ENCODE data around the gene LASP1NB.
A peak's percentile ranks its signal among the peaks of the same experiment; 100 is the strongest.

Gene LASP1NB

GRCh38 chr17:38925263-38925995 is at the start of gene LASP1NB:
Gene LASP1NB, plus strand, starts transcription at chr17:38925614.
- peak in 2 of 3 donors; percentile 51 to 80 for DNase-seq

GRCh38 chr17:38877130-38877851 is 48.1 kb upstream of the LASP1NB start:
- no peak for DNase-seq

- DNase-seq, result peak; percentile 75 to 89 (median 86)
Observed at GRCh38 chr17:38879878-38880665, 45.3 kb upstream of the LASP1NB start.

DNA sequence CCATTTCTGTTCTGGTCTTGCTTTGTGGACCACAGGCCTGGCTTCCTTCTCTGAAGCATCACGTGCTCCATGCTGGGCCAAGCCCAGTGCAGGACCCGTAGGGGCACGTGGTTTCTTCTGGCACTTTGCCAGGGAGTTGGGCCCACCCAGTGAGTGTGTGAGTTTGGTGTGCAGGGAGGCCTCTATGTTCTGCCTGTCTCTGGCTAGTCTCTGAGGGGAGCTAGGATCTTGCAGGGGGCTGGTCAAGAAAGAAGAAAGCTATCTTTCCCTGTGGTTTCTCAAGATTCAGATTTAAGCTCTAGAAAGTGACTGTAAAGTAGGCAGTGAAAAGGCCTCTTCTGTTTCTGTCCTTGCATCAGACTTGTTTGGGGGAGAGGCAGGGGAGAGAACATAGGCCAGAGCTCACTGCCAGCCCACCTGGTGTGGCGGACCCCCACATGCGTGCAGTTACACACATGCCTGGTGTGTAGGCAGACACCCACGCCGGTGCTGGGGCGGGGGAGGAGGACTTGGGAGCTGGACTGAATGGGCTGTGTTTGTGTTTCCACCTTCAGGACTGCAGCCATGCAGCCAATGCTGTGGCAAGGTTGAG is 43.7 kb upstream of the LASP1NB start:
- DNase-seq, result peak in 2 of 3 donors; percentile 75 to 86

- no peak for DNase-seq
Observed at GRCh38 chr17:38882870-38883269, 42.5 kb upstream of the LASP1NB start.

GRCh38 chr17:38883592-38884526 is 41.6 kb upstream of the LASP1NB start:
- DNase-seq, result no peak

DNA sequence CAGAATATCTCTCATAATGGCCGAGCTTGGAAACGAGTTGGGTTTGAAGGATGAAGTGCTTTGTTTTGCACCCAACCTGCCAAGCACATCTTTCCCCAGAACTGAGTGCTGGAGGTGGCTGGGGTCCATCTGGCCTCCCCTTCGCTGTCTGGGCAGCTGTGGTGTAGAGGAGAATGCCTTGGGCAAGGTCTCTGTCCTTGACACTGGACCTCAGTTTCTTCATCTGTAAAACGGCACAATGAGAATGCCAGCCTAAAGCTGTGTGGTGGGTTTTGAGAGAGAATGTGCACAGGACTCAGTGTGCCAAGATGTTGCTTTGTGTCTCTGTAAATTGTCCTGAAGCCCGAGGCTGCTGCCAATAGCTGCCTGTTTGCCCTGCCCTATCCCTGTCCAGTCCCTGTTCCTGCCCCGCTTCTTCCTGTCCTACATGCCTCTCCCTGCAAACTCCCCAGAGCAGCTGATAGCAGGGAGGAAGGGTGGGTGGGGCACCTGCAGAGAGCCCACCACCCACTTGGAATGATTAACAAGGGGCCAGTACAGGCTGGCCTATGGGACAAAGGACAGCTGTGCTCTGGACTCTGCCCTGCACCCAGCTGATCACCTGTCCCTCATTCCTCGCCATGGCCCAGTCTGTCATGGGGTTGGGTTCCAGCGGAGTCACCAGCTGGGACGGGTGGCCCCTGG is 40.2 kb upstream of the LASP1NB start:
- no peak for DNase-seq

DNA sequence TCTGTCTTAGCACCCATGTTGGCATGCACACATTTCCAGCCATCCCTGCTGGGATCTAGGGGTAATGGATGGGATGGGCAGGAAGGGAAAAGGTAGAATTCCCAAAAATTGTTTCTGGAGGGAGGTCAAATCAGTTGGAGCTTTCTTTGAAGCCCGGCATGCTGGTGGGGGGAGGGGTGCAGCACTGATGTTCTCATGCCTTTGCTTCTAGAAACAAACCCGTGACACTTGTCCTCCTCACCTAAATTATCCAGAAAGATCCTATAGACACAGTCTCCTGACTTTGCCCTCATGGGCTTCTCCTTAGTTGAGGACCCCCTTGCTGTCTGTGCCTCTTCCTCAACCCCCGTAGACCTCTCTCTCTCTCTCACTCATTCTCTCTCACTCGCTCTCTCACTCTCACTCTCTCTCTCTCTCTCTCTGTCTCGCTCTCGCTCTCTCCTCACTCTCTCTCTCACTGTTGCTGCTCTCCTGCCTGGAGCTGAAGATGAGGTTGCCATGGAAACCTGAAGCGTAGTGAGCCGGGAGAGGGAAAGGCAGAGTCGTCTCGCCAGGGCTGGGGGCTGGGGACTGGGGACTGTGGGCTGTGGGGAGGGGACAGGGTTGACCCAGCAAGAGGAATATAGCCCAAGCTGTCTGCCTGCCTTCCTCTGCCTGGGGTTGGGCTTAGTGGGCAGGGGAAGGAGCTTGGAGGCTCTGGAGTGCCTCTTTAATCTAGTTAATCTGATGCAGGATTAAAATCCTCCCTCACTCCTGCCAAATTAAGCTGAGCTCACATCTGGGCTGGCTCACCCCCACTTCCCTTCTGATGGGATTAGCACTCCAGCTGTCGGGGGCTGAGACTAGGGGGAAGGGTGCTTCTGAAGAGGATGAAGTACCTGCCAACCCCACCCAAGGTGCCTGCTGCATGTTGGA is 39.4 kb upstream of the LASP1NB start:
- peak in 1 of 3 donors; percentile 55 for DNase-seq

- DNase-seq, result no peak
Observed at GRCh38 chr17:38886643-38887010, 38.8 kb upstream of the LASP1NB start.

- DNase-seq, result no peak
Observed at GRCh38 chr17:38888842-38889241, 36.6 kb upstream of the LASP1NB start.

- DNase-seq, result no peak
Observed at GRCh38 chr17:38889745-38890409, 35.5 kb upstream of the LASP1NB start.

DNA sequence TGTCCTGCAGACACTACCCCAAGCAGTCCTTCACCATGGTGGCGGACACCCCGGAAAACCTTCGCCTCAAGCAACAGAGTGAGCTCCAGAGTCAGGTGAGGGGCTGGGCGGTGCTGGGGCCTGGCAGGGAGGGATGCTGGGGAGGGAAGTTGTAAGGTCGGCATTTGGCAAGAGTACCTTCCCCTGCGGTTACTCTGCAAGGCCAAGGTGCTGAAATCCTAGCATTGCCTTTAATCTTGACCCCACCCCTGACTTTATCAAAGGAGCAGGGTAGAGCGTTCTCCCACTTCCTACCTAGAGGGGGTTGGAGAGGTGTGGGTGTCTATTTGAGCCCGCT is 35.0 kb upstream of the LASP1NB start:
- no peak for DNase-seq

GRCh38 chr17:38891441-38891840 is 34.0 kb upstream of the LASP1NB start:
- no peak for DNase-seq

- no peak for DNase-seq
Observed at GRCh38 chr17:38892083-38892482, 33.3 kb upstream of the LASP1NB start.

GRCh38 chr17:38892620-38893019 is 32.8 kb upstream of the LASP1NB start:
- DNase-seq, result no peak

DNA sequence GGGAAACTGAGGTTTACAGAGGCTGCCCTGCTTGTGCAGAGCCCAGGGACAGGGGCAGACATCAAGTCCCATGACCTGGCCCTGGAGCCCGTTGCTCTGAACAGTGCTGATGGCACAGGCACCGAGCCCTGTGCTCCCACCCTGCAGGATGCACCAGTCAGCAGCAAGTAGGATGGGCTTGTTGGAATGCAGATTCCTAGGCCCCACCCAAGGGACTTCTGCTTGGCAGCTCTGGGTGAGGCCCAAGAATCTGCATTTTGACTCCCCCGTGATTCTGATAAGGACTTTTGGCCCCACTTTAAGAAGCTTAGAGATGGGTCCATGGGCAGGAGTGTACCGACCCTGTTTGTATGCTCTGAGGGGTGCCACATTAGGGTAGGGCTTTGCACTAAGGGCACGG is 32.3 kb upstream of the LASP1NB start:
- no peak for DNase-seq

GRCh38 chr17:38893607-38894006 is 31.8 kb upstream of the LASP1NB start:
- no peak for DNase-seq

DNA sequence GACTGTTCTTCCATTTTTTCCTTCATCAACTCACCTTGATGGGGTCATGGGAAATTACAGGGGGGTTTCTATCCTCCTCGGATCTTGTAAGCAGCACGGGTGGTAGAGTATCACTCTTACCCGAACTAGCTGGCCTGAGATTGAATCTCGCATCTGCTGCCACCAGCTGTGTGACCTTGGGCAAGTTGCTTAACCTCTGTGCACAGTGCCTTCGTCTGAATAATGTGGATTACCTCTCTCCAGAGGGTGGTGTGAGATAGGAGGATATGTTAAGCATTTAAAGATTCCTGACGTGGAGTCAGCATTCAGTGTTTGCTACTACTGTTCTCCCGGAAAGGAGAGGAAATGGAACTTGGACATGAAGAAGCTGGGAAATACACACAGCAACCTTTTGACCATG is 31.1 kb upstream of the LASP1NB start:
- no peak for DNase-seq

Measured in muscle of back (tissue), 3 donors.